HTR-8/SVneo (cell line): ENCODE data around the gene NOTCH1.

Source experiments
- DNase-seq: peaks from one replicate; pipeline ENCODE4 v3.0.0; 2011; ENCODE audit warnings: low spot score, mixed read lengths; ENCODE audit not compliant: insufficient read length
- FAIRE-seq: peaks from 2 replicates; lab custom pipeline; 2011; peaks lifted over from hg19 to GRCh38; lab: Jason Lieb, UNC

The NOTCH1 gene

DNA sequence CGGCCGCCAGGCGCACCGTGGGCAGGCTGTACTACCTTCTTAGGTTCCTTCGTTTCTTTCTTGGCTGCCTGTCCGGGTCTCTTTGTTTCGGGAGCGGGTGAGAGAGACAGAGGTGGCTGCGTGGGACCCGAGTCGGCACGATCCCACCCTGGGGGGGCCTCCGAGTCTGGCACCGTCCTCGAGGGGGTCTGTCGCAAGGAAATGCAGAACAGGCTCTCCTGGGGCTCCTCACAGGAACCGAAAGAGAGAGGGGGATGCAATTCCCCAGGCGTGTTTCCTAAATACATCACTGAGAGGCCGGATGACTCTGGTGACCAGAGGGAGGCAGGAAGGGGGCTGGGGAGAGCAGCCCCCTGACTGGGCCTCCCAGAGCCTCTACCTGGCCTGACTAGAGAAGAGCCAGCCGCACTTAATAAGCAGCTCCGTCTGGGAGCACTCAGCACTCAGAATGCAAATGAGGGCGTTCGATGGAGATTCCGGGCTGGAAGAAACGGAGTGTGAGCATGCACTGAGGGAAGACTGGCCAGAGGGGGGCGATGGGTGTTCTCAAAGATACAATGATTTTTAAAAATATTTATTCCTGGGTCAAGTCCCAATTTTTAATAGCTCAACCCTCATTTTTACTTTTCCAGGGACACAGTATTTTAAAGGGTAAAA is 94.5 kb downstream of the NOTCH1 start:
- FAIRE-seq (no peak), DNase-seq (no peak)

DNA sequence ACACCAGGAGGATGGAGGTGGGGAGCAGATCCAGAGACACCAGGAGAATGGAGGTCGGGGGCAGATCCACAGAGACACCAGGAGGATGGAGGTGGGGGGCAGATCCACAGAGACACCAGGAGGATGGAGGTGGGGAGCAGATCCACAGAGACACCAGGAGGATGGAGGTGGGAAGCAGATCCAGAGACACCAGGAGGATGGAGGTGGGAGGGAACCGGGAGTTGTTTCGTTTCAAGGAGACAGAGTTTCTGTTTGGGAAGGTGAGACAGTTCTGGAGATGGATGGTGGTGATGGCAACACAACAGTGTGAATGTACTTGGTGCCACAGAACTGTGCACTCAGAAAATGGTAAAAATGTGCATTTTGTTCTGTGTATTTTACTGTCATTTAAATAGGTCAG is 97.2 kb downstream of the NOTCH1 start:
- FAIRE-seq (no peak), DNase-seq (no peak)

DNA sequence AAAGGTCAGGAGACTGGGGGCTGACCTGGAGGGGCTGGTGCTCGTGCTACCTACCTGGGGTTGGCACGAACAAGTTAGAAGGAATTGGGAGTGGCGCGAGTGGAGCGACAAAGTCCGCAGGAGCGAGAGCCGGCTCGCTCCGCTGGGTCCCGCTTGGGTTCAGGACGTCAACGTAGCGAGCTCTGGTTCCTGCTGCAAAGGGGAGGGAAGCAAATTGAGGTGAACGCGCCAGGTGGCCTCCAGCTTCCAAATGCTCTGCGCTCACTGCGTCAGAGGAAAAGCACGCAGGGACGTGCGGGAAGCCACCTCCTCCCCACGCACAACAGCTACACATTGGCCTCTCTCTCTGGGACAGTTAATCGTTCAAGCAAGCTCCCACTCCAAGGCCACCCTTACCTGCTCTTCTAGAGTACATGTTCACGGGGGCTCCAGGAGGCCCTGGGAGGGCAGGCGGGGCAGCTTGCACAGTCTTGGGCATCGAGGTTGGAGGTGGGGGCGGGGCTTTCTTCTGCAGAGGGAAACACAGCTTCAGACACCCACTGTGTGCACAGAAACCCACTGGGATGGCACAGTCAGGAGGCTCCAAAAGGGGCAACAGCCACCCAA is 98.6 kb downstream of the NOTCH1 start:
- DNase-seq: no peak
- no peak for FAIRE-seq

DNA sequence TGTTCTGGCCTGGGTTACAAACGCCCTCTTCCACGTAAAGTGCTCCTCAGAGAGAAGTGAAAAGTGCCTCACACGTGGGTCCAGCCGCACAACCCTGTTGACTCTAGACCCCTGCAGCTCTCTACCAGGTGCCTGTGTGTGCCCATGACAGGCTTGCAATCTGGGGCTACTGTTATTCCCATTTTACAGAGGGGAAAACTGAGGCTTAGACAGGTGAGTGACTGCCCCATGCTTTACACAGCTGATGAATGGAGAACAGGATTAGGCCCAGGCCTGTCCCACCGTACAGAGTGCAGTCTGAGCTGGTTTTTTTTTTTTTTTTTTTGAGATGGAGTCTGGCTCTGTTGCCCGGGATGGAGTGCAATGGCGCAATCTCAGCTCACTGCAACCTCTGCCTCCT is 100.0 kb downstream of the NOTCH1 start:
- FAIRE-seq (no peak), DNase-seq (no peak)
